Lower leg skin (tissue), 3 donors: ENCODE data around the gene DNAH6.

ENCODE experiments used
- POLR2A ChIP-seq, 2 donors: fragments of 450-650 bp; IDR thresholded peaks; one replicate each; pipeline ENCODE4 v1.6.1; 2016 to 2017; ENCODE audit warnings: antibody characterized with exemption in 2 of 2, mild to moderate bottlenecking in 1 of 2, moderate library complexity in 1 of 2
- TF ChIP-seq, protein P1 (sequence below), 3 donors: fragments of 450-650 bp; IDR thresholded peaks; one replicate each; pipeline ENCODE4 v1.5.1; 2016; ENCODE audit warnings: antibody characterized with exemption in 3 of 3, mild to moderate bottlenecking in 3 of 3, moderate library complexity in 2 of 3

DNA sequence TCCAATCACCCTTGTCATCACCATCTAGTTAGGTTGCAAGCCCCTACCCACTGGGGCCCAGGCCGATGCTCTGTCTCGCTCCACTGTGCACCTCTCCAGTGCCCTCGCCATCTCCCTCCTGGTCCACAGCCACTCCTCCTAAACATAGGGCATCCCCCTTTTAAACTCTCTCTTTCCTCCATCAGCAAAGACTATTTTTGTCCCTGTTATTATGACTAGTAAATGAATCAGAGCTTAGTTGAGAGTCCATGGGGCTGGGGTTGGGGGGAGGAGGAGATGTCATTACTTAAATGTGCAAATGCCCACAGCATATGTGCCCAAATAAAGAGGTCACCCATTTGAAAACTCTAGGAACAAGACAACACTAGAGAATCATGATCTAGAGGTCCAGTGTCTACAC, 197.1 kb downstream of the DNAH6 start:
- TF ChIP-seq, protein P1, sequence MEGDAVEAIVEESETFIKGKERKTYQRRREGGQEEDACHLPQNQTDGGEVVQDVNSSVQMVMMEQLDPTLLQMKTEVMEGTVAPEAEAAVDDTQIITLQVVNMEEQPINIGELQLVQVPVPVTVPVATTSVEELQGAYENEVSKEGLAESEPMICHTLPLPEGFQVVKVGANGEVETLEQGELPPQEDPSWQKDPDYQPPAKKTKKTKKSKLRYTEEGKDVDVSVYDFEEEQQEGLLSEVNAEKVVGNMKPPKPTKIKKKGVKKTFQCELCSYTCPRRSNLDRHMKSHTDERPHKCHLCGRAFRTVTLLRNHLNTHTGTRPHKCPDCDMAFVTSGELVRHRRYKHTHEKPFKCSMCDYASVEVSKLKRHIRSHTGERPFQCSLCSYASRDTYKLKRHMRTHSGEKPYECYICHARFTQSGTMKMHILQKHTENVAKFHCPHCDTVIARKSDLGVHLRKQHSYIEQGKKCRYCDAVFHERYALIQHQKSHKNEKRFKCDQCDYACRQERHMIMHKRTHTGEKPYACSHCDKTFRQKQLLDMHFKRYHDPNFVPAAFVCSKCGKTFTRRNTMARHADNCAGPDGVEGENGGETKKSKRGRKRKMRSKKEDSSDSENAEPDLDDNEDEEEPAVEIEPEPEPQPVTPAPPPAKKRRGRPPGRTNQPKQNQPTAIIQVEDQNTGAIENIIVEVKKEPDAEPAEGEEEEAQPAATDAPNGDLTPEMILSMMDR (IDR thresholded peaks at IDR 0.05): no peak
- TF ChIP-seq POLR2A (IDR thresholded peaks at IDR 0.05): no peak
